Measurements from ENCODE around the gene TCF21. TPM values are rescaled to one million over a fixed set of nuclear protein-coding genes. Genes with fewer than 3 reads are reported as not detected.
"Not testable (repeated sequence)": the region's sequence is repeated elsewhere in the genome, so short reads cannot be mapped to it uniquely, and the experiment has no call there.

TCF21 gene
- polyA plus RNA-seq, 1 donor: 202 TPM

GRCh38 chr6:133921249-133921859, 32.4 kb downstream of the TCF21 start:
- DNase-seq: peak; percentile 83

DNA sequence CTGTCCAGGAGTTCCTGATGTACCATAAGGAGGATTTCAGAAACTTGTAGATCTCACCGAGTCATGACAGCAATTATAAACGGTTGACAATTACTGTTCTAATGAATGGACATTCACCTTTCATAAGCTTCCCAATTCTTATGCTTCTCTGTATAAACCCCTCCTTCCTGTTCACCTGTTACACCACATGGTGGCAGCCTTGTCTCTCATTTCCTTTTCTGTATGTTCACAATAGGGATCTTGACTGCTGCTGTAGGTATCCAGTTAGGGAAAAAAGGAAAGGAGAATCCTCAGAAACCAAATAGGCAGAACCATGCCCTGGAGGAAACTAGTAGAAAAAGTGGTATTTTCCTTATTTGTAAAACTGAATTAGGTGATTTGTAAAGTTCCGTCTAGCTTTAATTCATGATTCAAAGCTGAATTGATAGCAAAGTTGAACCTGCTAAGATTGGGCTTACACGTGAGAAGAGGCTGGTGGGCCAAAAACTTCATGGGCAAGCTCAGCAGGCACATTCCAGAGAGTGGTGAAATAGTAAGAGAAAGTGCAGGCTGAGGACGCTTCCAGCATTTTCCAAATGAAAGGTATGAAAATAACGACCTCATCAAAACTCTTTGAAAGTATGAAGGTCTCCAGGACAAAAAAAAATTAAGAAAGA, 35.2 kb downstream of the TCF21 start:
- peak; percentile 82 for DNase-seq

- DNase-seq: not testable (repeated sequence)
Measured at GRCh38 chr6:133931221-133931620, 42.3 kb downstream of the TCF21 start.

- not testable (repeated sequence) for DNase-seq
Measured at GRCh38 chr6:133936352-133936751, 47.4 kb downstream of the TCF21 start.

- DNase-seq: no peak
Measured at GRCh38 chr6:133937909-133938308, 49.0 kb downstream of the TCF21 start.

GRCh38 chr6:133938533-133938932, 49.6 kb downstream of the TCF21 start:
- DNase-seq: no peak

DNA sequence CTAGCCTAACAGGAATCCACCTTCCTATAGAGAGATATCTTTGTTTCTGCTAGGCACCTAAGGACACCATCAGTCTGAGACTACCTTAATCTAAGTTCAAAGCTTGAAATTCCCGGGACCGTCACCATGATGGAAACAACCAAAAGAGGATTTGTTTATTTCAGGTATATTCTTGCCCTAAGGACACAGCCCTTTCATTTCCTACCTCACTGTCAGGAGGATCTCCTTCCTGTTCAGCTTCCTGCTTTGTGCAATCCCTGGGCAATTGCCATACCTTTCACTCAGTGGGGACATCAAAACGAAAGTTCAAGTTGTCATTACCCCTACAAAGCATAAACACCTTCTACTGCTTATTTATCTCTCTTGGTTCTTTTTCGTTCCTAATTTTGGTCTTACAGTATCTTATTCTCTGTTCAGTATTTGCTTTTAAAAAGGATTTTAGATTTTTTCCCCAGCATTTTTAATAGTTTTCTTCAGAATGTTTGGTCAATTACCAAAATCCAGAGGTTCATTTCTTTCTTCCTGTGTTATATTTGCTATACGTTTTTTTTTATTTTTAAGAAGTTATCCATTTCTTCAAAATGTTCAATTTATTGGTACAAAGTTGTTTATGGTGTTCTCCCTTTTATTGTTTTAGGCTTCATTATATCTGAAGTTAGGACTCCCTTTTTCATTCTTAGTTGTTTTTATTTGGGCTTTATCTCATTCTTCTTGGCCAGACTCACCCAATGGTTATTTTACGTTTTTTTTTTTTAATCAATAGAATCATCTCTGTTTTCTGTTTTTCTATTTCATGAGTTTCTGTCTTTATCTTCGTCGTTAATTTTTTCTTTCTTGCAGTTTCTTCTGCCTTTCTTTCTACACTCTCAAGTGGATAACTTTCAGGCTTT, 51.1 kb downstream of the TCF21 start:
- no peak for DNase-seq

Other genes starting within 250 kb of the TCF21 start
- gene TBPL1, start 64.1 kb downstream of the TCF21 start, polyA plus RNA-seq (ENCODE audit: insufficient read length): 53.9 TPM
- 4.3 TPM for gene SLC2A12, start 163.5 kb downstream of the TCF21 start, polyA plus RNA-seq (ENCODE audit: insufficient read length)